ENCODE results near the gene CNIH4.

GRCh38 chr1:224407571-224408293 lies 51.1 kb downstream of the CNIH4 start:
- no peak for TF ChIP-seq CTCF (IDR thresholded peaks at IDR 0.05)
- TF ChIP-seq POLR2A (IDR thresholded peaks at IDR 0.05): no peak
